ENCODE data around the gene SLC40A1. TPM values are rescaled to one million over a fixed set of nuclear protein-coding genes. Genes with fewer than 3 reads are reported as not detected.

SLC40A1 gene
- total and polyA plus RNA-seq, 2 of the 13 experiments (the other 11 are each of a cell fraction or from before 2014, with no cell fraction given), result 10.6 to 24.9 TPM

DNA sequence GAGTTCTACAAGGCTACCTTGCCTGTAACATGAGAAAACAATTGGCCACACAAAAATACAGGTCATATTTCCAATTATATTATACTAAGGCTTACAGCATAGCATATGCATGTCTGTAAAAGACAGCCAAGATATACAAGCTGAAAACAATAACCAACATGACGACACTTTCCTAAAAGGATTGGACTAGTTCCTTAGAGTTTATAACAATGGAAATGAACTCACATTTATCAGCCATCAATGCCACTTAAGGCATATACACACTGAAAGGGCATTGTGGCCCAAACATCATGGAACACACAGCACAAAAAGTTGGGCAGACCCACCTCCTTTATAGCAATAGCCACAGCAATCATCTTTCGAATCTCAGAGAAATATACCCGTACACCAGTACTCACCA, 52.0 kb downstream of the SLC40A1 start (continued):
- no peak for TF ChIP-seq SMAD1 (CRISPR knock-in tag; IDR thresholded peaks at IDR 0.05; ENCODE audit: borderline replicate concordance, low read depth)
- TF ChIP-seq ZSCAN22 (CRISPR knock-in tag; IDR thresholded peaks at IDR 0.05), result no peak
- TF ChIP-seq ZNF770 (CRISPR knock-in tag; IDR thresholded peaks at IDR 0.05), result no peak

- in situ Hi-C loops (cut with HindIII; ENCODE audit: extremely low pct_ligation_motif_present, low pct_unique_long_range_greater_than_20kb), result no loop called here
- no TSS peak for BruUV-seq (replicated peaks)
- no peak overlapping the region for H3K4me2 ChIP-seq (ENCODE audit: low read depth, low read length)
- no peaks in the 10 kb centered on the region for H3K27me3 ChIP-seq (ENCODE audit: control insufficient read depth in 1 of 2, insufficient read depth in 2 of 2, low read length in 2 of 2)
- H2AFZ ChIP-seq (ENCODE audit: low read length), result no peak overlapping the region
- H3K9ac ChIP-seq (ENCODE audit: insufficient read depth, low read depth, low read length), result no peak overlapping the region
- CTCF ChIA-PET (ENCODE audit: low intra/inter-chr PET ratio, low total read pairs), result no interaction called here
- H3K79me2 ChIP-seq (ENCODE audit: insufficient read depth, low read length), result no peaks in the 10 kb centered on the region
- H4K20me1 ChIP-seq (ENCODE audit: insufficient read depth, low read length), result no peaks in the 10 kb centered on the region
- FAIRE-seq, result no peak
- no peak overlapping the region for H3K27ac ChIP-seq (ENCODE audit: extremely low read length, insufficient read depth, low read length)
- ATAC-seq, result no peak
- H3K36me3 ChIP-seq (replicated peaks in 1 of 2; ENCODE audit: control insufficient read depth in 1 of 2, insufficient read depth in 2 of 2, low read length in 2 of 2), result no peaks in the 10 kb centered on the region
- peaks cover 36% of the 10 kb centered on the region for H3K4me1 ChIP-seq (ENCODE audit: insufficient read depth, low read length)
- DNase-seq (ENCODE audit: low spot score), result no peak
- POLR2A ChIA-PET, result no interaction called here
- no peaks in the 10 kb centered on the region for H3K9me3 ChIP-seq (ENCODE audit: low read length)
- WGBS (ENCODE audit: low lambda C conversion rate), result 87% methylated on average over 1 of the region's 1 CpG
- intact Hi-C loops (cut with micrococcal nuclease; ENCODE audit: unreplicated experiment), result no loop called here
- no peak overlapping the region for H3K4me3 ChIP-seq (replicated peaks in 1 of 3; ENCODE audit: insufficient read depth in 1 of 3, low read depth in 2 of 3, low read length in 3 of 3)
- 0 out of 2 replicates have a peak, but pooled peaks have one; percentile 31 for TF ChIP-seq RXRB (CRISPR knock-in tag; IDR thresholded peaks at IDR 0.05; ENCODE audit: borderline replicate concordance)
- TF ChIP-seq MAFK (conservative IDR thresholded peaks at IDR 0.05 in 1 of 2, IDR thresholded peaks at IDR 0.05 in 1 of 2; ENCODE audit: low read length in 2 of 2), result peak; percentile 92 to 93
- no peak for TF ChIP-seq ZMYM2 (CRISPR knock-in tag; IDR thresholded peaks at IDR 0.05)
- TF ChIP-seq, protein P1, sequence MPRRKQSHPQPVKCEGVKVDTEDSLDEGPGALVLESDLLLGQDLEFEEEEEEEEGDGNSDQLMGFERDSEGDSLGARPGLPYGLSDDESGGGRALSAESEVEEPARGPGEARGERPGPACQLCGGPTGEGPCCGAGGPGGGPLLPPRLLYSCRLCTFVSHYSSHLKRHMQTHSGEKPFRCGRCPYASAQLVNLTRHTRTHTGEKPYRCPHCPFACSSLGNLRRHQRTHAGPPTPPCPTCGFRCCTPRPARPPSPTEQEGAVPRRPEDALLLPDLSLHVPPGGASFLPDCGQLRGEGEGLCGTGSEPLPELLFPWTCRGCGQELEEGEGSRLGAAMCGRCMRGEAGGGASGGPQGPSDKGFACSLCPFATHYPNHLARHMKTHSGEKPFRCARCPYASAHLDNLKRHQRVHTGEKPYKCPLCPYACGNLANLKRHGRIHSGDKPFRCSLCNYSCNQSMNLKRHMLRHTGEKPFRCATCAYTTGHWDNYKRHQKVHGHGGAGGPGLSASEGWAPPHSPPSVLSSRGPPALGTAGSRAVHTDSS (CRISPR knock-in tag; conservative IDR thresholded peaks at IDR 0.05), result no peak
- TF ChIP-seq, protein P2, sequence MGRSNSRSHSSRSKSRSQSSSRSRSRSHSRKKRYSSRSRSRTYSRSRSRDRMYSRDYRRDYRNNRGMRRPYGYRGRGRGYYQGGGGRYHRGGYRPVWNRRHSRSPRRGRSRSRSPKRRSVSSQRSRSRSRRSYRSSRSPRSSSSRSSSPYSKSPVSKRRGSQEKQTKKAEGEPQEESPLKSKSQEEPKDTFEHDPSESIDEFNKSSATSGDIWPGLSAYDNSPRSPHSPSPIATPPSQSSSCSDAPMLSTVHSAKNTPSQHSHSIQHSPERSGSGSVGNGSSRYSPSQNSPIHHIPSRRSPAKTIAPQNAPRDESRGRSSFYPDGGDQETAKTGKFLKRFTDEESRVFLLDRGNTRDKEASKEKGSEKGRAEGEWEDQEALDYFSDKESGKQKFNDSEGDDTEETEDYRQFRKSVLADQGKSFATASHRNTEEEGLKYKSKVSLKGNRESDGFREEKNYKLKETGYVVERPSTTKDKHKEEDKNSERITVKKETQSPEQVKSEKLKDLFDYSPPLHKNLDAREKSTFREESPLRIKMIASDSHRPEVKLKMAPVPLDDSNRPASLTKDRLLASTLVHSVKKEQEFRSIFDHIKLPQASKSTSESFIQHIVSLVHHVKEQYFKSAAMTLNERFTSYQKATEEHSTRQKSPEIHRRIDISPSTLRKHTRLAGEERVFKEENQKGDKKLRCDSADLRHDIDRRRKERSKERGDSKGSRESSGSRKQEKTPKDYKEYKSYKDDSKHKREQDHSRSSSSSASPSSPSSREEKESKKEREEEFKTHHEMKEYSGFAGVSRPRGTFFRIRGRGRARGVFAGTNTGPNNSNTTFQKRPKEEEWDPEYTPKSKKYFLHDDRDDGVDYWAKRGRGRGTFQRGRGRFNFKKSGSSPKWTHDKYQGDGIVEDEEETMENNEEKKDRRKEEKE (IDR thresholded peaks at IDR 0.05), result no peak
- TF ChIP-seq MAFF (IDR thresholded peaks at IDR 0.05; ENCODE audit: low read depth, low read length), result peak; percentile 92
- TF ChIP-seq, protein P3, sequence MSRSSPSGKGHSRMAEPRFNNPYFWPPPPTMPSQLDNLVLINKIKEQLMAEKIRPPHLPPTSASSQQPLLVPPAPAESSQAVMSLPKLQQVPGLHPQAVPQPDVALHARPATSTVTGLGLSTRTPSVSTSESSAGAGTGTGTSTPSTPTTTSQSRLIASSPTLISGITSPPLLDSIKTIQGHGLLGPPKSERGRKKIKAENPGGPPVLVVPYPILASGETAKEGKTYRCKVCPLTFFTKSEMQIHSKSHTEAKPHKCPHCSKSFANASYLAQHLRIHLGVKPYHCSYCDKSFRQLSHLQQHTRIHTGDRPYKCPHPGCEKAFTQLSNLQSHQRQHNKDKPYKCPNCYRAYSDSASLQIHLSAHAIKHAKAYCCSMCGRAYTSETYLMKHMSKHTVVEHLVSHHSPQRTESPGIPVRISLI (CRISPR knock-in tag; IDR thresholded peaks at IDR 0.05; ENCODE audit: borderline replicate concordance), result peak; percentile 23; the same call in 1 of the 2 replicates
- peak; percentile 67 for TF ChIP-seq PPARG (CRISPR knock-in tag; conservative IDR thresholded peaks at IDR 0.05)
These were observed 52.6 kb downstream of the SLC40A1 start for GRCh38 chr2:189527812-189528592.
